GM12878 (cell line): ENCODE results near the gene FUT6. TPM values are rescaled to one million over a fixed set of nuclear protein-coding genes. Genes with fewer than 3 reads are reported as not detected.

ENCODE experiments used
- ATAC-seq: fragments of 200-7000 bp; cut with Tn5 transposase; 3 replicates; pipeline ENCODE4 v1.9.1; 2020; ENCODE audit warnings: mild to moderate bottlenecking, moderate library complexity
- BruUV-seq: library from RNA; stranded (reverse); fragments of 400-500 nt; replicated peaks from 2 replicates; lab custom pipeline; 2021; lab: Mats Ljungman, UMichigan
- CTCF ChIA-PET: fragments of 300-600 bp; sonication (Branson Sonifier 250); formaldehyde crosslinking; extraction: SDS; loops from one replicate; lab custom pipeline; 2021; ENCODE audit warnings: inconsistent platforms; lab: Yijun Ruan, JAX
- POLR2A ChIA-PET: fragments of 350-600 bp; formaldehyde crosslinking; extraction: SDS; loops from one replicate; lab custom pipeline; 2021; ENCODE audit warnings: inconsistent platforms; lab: Charles Lee
- RAD21 ChIA-PET: fragments of 300-600 bp; sonication (Branson Sonifier 250); formaldehyde crosslinking; loops from one replicate; lab custom pipeline; 2023; ENCODE audit warnings: antibody characterized with exemption; ENCODE audit not compliant: unreplicated experiment; lab: Charles Lee
- SMC1A ChIA-PET: fragments of 300-600 bp; sonication (Branson Sonifier 250); formaldehyde crosslinking; loops from one replicate; lab custom pipeline; 2023; ENCODE audit not compliant: unreplicated experiment, uncharacterized antibody; lab: Charles Lee
- DNase-seq: peaks from one replicate; pipeline ENCODE4 v3.0.0-alpha.2; 2011; ENCODE audit warnings: low read depth, low spot score
- FAIRE-seq: peaks from 3 replicates; lab custom pipeline; 2011; peaks lifted over from hg19 to GRCh38; lab: Jason Lieb, UNC
- H2AFZ ChIP-seq: 2 replicates; pipeline ENCODE4 v1.6.0; 2011; ENCODE audit warnings: low read depth, low read length, control low read depth; ENCODE audit not compliant: control insufficient read depth
- H3K27ac ChIP-seq: 2 replicates; pipeline ENCODE4 v1.5.1; 2011; ENCODE audit warnings: control low read depth; ENCODE audit not compliant: control insufficient read depth, insufficient read depth
- H3K27me3 ChIP-seq, 2 experiments: replicated peaks in 1 of 2; 2 replicates each; pipeline versions ENCODE4 v1.6.0 to v1.6.1; 2011; ENCODE audit warnings: low read length in 1 of 2; ENCODE audit not compliant: control insufficient read depth in 2 of 2, insufficient read depth in 2 of 2
- H3K36me3 ChIP-seq, 2 experiments: 2 replicates each; pipeline ENCODE4 v1.5.1; 2011; ENCODE audit warnings: low read length in 1 of 2; ENCODE audit not compliant: control insufficient read depth in 2 of 2, insufficient read depth in 2 of 2
- H3K4me1 ChIP-seq: 2 replicates; pipeline ENCODE4 v1.6.1; 2011; ENCODE audit warnings: mild to moderate bottlenecking, low read length, moderate library complexity, mixed read lengths; ENCODE audit not compliant: control insufficient read depth, insufficient read depth
- H3K4me2 ChIP-seq: 2 replicates; pipeline ENCODE4 v1.6.0; 2011; ENCODE audit warnings: control low read depth; ENCODE audit not compliant: control insufficient read depth, insufficient read depth
- H3K4me3 ChIP-seq: fragments of 200-600 bp; sonication (generic); 2 replicates; pipeline ENCODE4 v1.5.1; 2016
- H3K79me2 ChIP-seq: 2 replicates; pipeline ENCODE4 v1.6.0; 2011; ENCODE audit warnings: low read length; ENCODE audit not compliant: control insufficient read depth, insufficient read depth
- H3K9ac ChIP-seq: 2 replicates; pipeline ENCODE4 v1.8.0; 2011; ENCODE audit warnings: low read length, control low read depth, mixed read lengths; ENCODE audit not compliant: control insufficient read depth, insufficient read depth
- H3K9me3 ChIP-seq: replicated peaks from 3 replicates; pipeline ENCODE4 v1.5.1; 2011; ENCODE audit warnings: mild to moderate bottlenecking, low read length; ENCODE audit not compliant: control insufficient read depth, insufficient read depth
- H4K20me1 ChIP-seq: 2 replicates; pipeline ENCODE4 v1.6.0; 2011; ENCODE audit not compliant: control insufficient read depth, insufficient read depth
- BCL11A ChIP-seq: IDR thresholded peaks from 2 replicates; pipeline ENCODE4 v1.6.1; 2011; ENCODE audit warnings: low read depth, low read length
- BCL3 ChIP-seq: IDR thresholded peaks from 2 replicates; pipeline ENCODE4 v1.6.1; 2011; ENCODE audit warnings: borderline replicate concordance, low read depth, mild to moderate bottlenecking, moderate library complexity, low read length; ENCODE audit not compliant: insufficient read depth, poor library complexity, severe bottlenecking
- CEBPB ChIP-seq, 2 experiments: fragments of 150-350 bp in 1 of 2; IDR thresholded peaks; 2 replicates each; pipeline ENCODE4 v1.6.1; 2012 to 2014; ENCODE audit warnings: low read depth in 2 of 2, low read length in 2 of 2, borderline replicate concordance in 1 of 2, inconsistent platforms in 1 of 2
- CHD4 ChIP-seq: fragments of 200-600 bp; sonication (generic); IDR thresholded peaks from 2 replicates; pipeline ENCODE4 v1.6.1; 2016; ENCODE audit warnings: mild to moderate bottlenecking
- FOXM1 ChIP-seq: IDR thresholded peaks from 2 replicates; pipeline ENCODE4 v1.6.1; 2012; ENCODE audit warnings: low read depth, mild to moderate bottlenecking, inconsistent platforms, low read length, moderate library complexity
- IRF3 ChIP-seq: fragments of 450-650 bp; IDR thresholded peaks from 2 replicates; pipeline ENCODE4 v1.6.1; 2014; ENCODE audit warnings: mild to moderate bottlenecking
- JUND ChIP-seq: IDR thresholded peaks from 2 replicates; pipeline ENCODE4 v1.6.1; 2012; ENCODE audit warnings: low read depth, mild to moderate bottlenecking, low read length, improper control_type of control experiment, moderate library complexity
- KAT2A ChIP-seq: conservative IDR thresholded peaks from 2 replicates; pipeline ENCODE4 v1.6.1; 2011; ENCODE audit warnings: low read depth, low read length; ENCODE audit not compliant: control insufficient read depth
- KLF5 ChIP-seq: fragments of 450-650 bp; IDR thresholded peaks from 2 replicates; pipeline ENCODE4 v1.6.1; 2014; ENCODE audit warnings: mild to moderate bottlenecking; ENCODE audit not compliant: partially characterized antibody
- NFXL1 ChIP-seq: fragments of 450-650 bp; IDR thresholded peaks from 2 replicates; pipeline ENCODE4 v1.6.1; 2017; ENCODE audit warnings: antibody characterized with exemption, mild to moderate bottlenecking, borderline replicate concordance
- NR2F1 ChIP-seq: fragments of 450-650 bp; conservative IDR thresholded peaks from 2 replicates; pipeline ENCODE4 v1.6.1; 2017; ENCODE audit warnings: mild to moderate bottlenecking
- SIN3A ChIP-seq: IDR thresholded peaks from 2 replicates; pipeline ENCODE4 v1.6.1; 2012; ENCODE audit warnings: low read depth, low read length, improper control_type of control experiment
- SIX5 ChIP-seq: IDR thresholded peaks from 2 replicates; pipeline ENCODE4 v1.6.1; 2011; ENCODE audit warnings: mild to moderate bottlenecking, low read depth, low read length, moderate library complexity; ENCODE audit not compliant: severe bottlenecking
- SP1 ChIP-seq: IDR thresholded peaks from one replicate; pipeline ENCODE4 v1.6.1; 2011; ENCODE audit warnings: low read depth, low read length
- WGBS: methylation state at CpG from one replicate; pipeline ENCODE4 v1.1.6; 2016; ENCODE audit warnings: low lambda C conversion rate; ENCODE audit not compliant: insufficient replicate concordance, insufficient coverage; ENCODE audit errors: missing lambda C conversion rate; 5-methylcytosine and 5-hydroxymethylcytosine counted together
- in situ Hi-C: fragments of 300-500 bp; cut with MboI; formaldehyde crosslinking; loops from 9 replicates; pipeline ENCODE4 v1.14.3; 2018; ENCODE audit warnings: mixed read lengths
- intact Hi-C: fragments of 100-400 bp; cut with micrococcal nuclease; formaldehyde crosslinking; loops from one replicate; pipeline ENCODE4 v1.14.2; 2022; ENCODE audit not compliant: unreplicated experiment
- polyA plus RNA-seq, 11 experiments: library from polyadenylated mRNA; depleted of rRNA in 4 of 11; unstranded in 6 of 11; stranded (reverse) in 5 of 11; fragments of >200 nt; fragmentation: Nextera tagmentation in 4 of 11; fragmentation: Illumina TruSeq in 1 of 11; extraction: Ambion mirVana in 4 of 11; extraction: Trizol in 1 of 11; gene quantifications; 1 replicate in 1 of 11; 2 replicates in 10 of 11; pipeline versions ENCODE4 v1.2.1 to v1.2.3, GENCODE V29; 2011 to 2016; ENCODE audit warnings: inconsistent platforms in 2 of 11, missing spikeins in 2 of 11, low read depth in 1 of 11
- total RNA-seq, 4 experiments: library from RNA; depleted of rRNA in 3 of 4; stranded (reverse); fragments of >200 nt in 3 of 4; fragmentation: Illumina TruSeq in 1 of 4; extraction: Trizol in 1 of 4; gene quantifications; 2 replicates each; pipeline versions ENCODE4 v1.2.1 to v1.2.3, GENCODE V29; 2013 to 2021

The FUT6 gene
- total and polyA plus RNA-seq, 10 of the 15 experiments (the other 5 are each of a cell fraction or from before 2014, with no cell fraction given) = not detected

- no peak for DNase-seq
- Histone ChIP-seq H3K4me2 (no peak overlapping the region), H3K79me2 (no peaks in the 10 kb centered on the region), H3K36me3 (no peaks in the 10 kb centered on the region), H3K27ac (no peak overlapping the region), H3K4me1 (no peaks in the 10 kb centered on the region), H3K4me3 (no peak overlapping the region), H3K27me3 (no peaks in the 10 kb centered on the region; a peak in 1 of 4 replicates), H4K20me1 (no peaks in the 10 kb centered on the region), H3K9ac (no peak overlapping the region), H3K9me3 (no peaks in the 10 kb centered on the region), H2AFZ (no peak overlapping the region)
- RAD21 ChIA-PET = no interaction called here
- CTCF ChIA-PET = interaction anchor here (0.7 kb wide), 1 partner anchor 29 kb away, joined by 3 read pairs; no protein-coding TSS in a partner anchor
- POLR2A ChIA-PET = interaction anchor here (0.7 kb wide), 1 partner anchor 12 kb away, joined by 5 read pairs; no protein-coding TSS in a partner anchor
- SMC1A ChIA-PET = no interaction called here
- intact Hi-C loops = loop anchor here (10.0 kb wide), 1 partner anchor 215 kb away; no protein-coding TSS in a partner anchor
- TF ChIP-seq SIX5 (no peak), KLF5 (no peak), FOXM1 (no peak), SP1 (no peak), BCL3 (no peak), BCL11A (no peak), CHD4 (no peak), IRF3 (no peak), JUND (no peak), SIN3A (no peak), KAT2A (no peak), CEBPB (IDR thresholded peaks at IDR 0.05; ENCODE audit: borderline replicate concordance in 1 of 2, low read depth in 2 of 2, low read length in 2 of 2) (no peak), NR2F1 (no peak), NFXL1 (no peak)
- no peak for ATAC-seq
- in situ Hi-C loops = loop anchor here (5.0 kb wide), 1 partner anchor 213 kb away; no protein-coding TSS in a partner anchor
- FAIRE-seq = no peak
- BruUV-seq = no TSS peak
- 31% methylated on average over 9 of the region's 10 CpGs for WGBS
Observed at GRCh38 chr19:5809469-5809868, 30.0 kb downstream of the FUT6 start.
